Loucy (cell line): ENCODE results near the gene PFN3.
"Not testable (repeated sequence)": the region's sequence is repeated elsewhere in the genome, so short reads cannot be mapped to it uniquely, and the experiment has no call there.

Source experiments
- CTCF ChIP-seq: fragments of 200-600 bp; sonication (generic); conservative IDR thresholded peaks from 2 replicates; pipeline ENCODE4 v1.5.1; 2014; ENCODE audit warnings: mild to moderate bottlenecking, antibody characterized with exemption, low read length
- EZH2phosphoT487 ChIP-seq: fragments of 200-600 bp; IDR thresholded peaks from 2 replicates; pipeline ENCODE4 v1.6.1; 2018; ENCODE audit warnings: antibody characterized with exemption, mild to moderate bottlenecking, moderate library complexity, borderline replicate concordance

- TF ChIP-seq CTCF, EZH2phosphoT487: not testable (repeated sequence)
Observed at GRCh38 chr5:177375516-177375915, 24.9 kb downstream of the PFN3 start.
